Neural progenitor cell (in vitro differentiated cells): ENCODE data around the gene RADIL.

ENCODE experiments used
- CTCF ChIP-seq: fragments of 200-600 bp; sonication (generic); IDR thresholded peaks from 2 replicates; pipeline ENCODE4 v1.5.1; 2017; ENCODE audit warnings: antibody characterized with exemption, mild to moderate bottlenecking
- EZH2phosphoT487 ChIP-seq: fragments of 200-600 bp; sonication (generic); IDR thresholded peaks from 2 replicates; pipeline ENCODE4 v1.6.1; 2017; ENCODE audit warnings: antibody characterized with exemption

- no peak for TF ChIP-seq CTCF
- no peak for TF ChIP-seq EZH2phosphoT487
Measured at GRCh38 chr7:4893929-4894475, 10.5 kb upstream of the RADIL start.
